ENCODE data around the gene IRAK1BP1.
A peak's percentile ranks its signal among the peaks of the same experiment; 100 is the strongest.

Gene IRAK1BP1

DNA sequence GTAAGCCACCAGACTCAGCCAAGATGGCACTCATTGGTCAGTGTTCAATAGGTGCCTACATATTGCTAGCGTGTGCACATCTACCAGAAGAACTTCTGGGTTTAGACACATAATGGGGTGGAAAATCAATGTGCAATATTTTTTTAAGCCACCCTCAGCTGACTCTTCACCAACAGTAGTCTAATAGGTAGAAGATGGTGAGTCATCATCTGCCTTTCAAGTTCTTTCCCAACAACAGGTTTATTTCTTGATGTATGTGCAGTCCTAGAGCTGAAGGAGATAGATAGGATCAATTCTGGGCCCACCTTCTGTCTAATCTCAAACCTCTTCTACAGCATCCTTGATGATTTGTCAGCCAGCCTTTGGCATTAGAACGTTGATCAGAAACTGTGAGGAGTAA is 41.3 kb downstream of the IRAK1BP1 start:
- Histone ChIP-seq H4K20me1 (ENCODE audit: insufficient read depth, low read length) (no peaks in the 10 kb centered on the region), H3K36me3 (replicated peaks; ENCODE audit: low read depth, low read length) (peaks cover 13% of the 10 kb centered on the region), H3K4me2 (ENCODE audit: low read length) (no peak overlapping the region), H3K4me3 (ENCODE audit: low read length) (no peak overlapping the region), H3K27ac (ENCODE audit: low read length) (no peak overlapping the region), H2AFZ (ENCODE audit: low read depth, low read length) (no peak overlapping the region), H3K27me3 (ENCODE audit: low read depth, low read length) (no peaks in the 10 kb centered on the region), H3K79me2 (ENCODE audit: low read length) (no peaks in the 10 kb centered on the region), H3K9me3 (ENCODE audit: insufficient read depth, low read length) (no peaks in the 10 kb centered on the region), H3K9ac (ENCODE audit: low read length) (no peak overlapping the region), H3K4me1 (ENCODE audit: low read length) (peaks cover 11% of the 10 kb centered on the region)
- no peak for TF ChIP-seq EZH2phosphoT487 (IDR thresholded peaks at IDR 0.05; ENCODE audit: low read depth)
- no peak for TF ChIP-seq CTCF (IDR thresholded peaks at IDR 0.05; ENCODE audit: low read depth, low read length)

GRCh38 chr6:78909391-78909790 is 42.0 kb downstream of the IRAK1BP1 start:
- no peak overlapping the region for H2AFZ ChIP-seq (ENCODE audit: low read depth, low read length)
- H3K27me3 ChIP-seq (ENCODE audit: low read depth, low read length): no peaks in the 10 kb centered on the region
- no peak overlapping the region for H3K4me3 ChIP-seq (ENCODE audit: low read length)
- H3K36me3 ChIP-seq (replicated peaks; ENCODE audit: low read depth, low read length): peaks cover 13% of the 10 kb centered on the region
- H3K4me1 ChIP-seq (ENCODE audit: low read length): peaks cover 11% of the 10 kb centered on the region
- H3K4me2 ChIP-seq (ENCODE audit: low read length): peak overlapping the region; percentile 1; the same call in 1 of the 2 replicates
- TF ChIP-seq CTCF (IDR thresholded peaks at IDR 0.05; ENCODE audit: low read depth, low read length) (no peak), EZH2phosphoT487 (IDR thresholded peaks at IDR 0.05; ENCODE audit: low read depth) (no peak)
- peak overlapping the region; percentile 9; the same call in 1 of the 2 replicates for H3K27ac ChIP-seq (ENCODE audit: low read length)
- H3K9me3 ChIP-seq (ENCODE audit: insufficient read depth, low read length): no peaks in the 10 kb centered on the region
- no peak overlapping the region for H3K9ac ChIP-seq (ENCODE audit: low read length)
- no peaks in the 10 kb centered on the region for H4K20me1 ChIP-seq (ENCODE audit: insufficient read depth, low read length)
- H3K79me2 ChIP-seq (ENCODE audit: low read length): no peaks in the 10 kb centered on the region

GRCh38 chr6:78910010-78910409 is 42.7 kb downstream of the IRAK1BP1 start:
- H3K9ac ChIP-seq (ENCODE audit: low read length): no peak overlapping the region
- no peaks in the 10 kb centered on the region for H3K9me3 ChIP-seq (ENCODE audit: insufficient read depth, low read length)
- peaks cover 11% of the 10 kb centered on the region for H3K4me1 ChIP-seq (ENCODE audit: low read length)
- no peak overlapping the region for H3K27ac ChIP-seq (ENCODE audit: low read length)
- no peak overlapping the region for H3K4me3 ChIP-seq (ENCODE audit: low read length)
- H3K36me3 ChIP-seq (replicated peaks; ENCODE audit: low read depth, low read length): peaks cover 13% of the 10 kb centered on the region
- no peaks in the 10 kb centered on the region for H3K79me2 ChIP-seq (ENCODE audit: low read length)
- no peak overlapping the region for H3K4me2 ChIP-seq (ENCODE audit: low read length)
- H4K20me1 ChIP-seq (ENCODE audit: insufficient read depth, low read length): no peaks in the 10 kb centered on the region
- H3K27me3 ChIP-seq (ENCODE audit: low read depth, low read length): no peaks in the 10 kb centered on the region
- TF ChIP-seq CTCF (IDR thresholded peaks at IDR 0.05; ENCODE audit: low read depth, low read length) (no peak), EZH2phosphoT487 (IDR thresholded peaks at IDR 0.05; ENCODE audit: low read depth) (no peak)
- no peak overlapping the region for H2AFZ ChIP-seq (ENCODE audit: low read depth, low read length)

DNA sequence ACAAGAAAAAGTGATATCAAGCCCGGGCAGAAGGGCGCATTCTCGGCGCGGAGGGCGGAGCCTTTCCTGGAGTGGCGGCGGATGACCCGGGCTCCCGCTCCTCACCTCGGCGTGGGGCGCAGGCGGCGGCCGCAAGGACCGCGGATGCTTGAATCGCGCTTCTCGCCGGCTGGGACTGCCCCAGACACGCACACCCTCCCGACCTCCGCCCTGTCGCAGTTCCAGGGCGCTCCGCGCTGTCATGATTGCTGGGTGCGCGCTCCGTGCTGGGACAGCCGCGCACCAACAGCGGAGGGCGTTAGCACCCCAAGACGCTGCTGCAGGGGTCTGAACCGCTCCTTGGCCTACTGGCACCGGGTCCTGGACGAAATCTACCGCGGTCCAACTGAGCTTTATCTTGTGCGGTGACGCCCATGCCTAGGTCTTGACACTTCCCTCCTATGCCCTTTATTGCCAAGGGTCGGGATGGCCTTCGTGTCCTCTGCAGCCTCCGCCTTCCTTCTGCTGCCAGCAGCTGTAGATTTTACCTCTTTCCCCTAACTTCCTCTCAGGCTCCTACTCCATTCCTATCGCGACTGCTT is 43.3 kb downstream of the IRAK1BP1 start:
- Histone ChIP-seq H4K20me1 (ENCODE audit: insufficient read depth, low read length) (no peaks in the 10 kb centered on the region), H3K9ac (ENCODE audit: low read length) (no peak overlapping the region), H3K79me2 (ENCODE audit: low read length) (no peaks in the 10 kb centered on the region), H2AFZ (ENCODE audit: low read depth, low read length) (no peak overlapping the region), H3K27me3 (ENCODE audit: low read depth, low read length) (no peaks in the 10 kb centered on the region), H3K4me1 (ENCODE audit: low read length) (peaks cover 11% of the 10 kb centered on the region), H3K27ac (ENCODE audit: low read length) (no peak overlapping the region), H3K4me2 (ENCODE audit: low read length) (no peak overlapping the region), H3K36me3 (replicated peaks; ENCODE audit: low read depth, low read length) (peaks cover 15% of the 10 kb centered on the region), H3K4me3 (ENCODE audit: low read length) (no peak overlapping the region), H3K9me3 (ENCODE audit: insufficient read depth, low read length) (no peaks in the 10 kb centered on the region)
- TF ChIP-seq CTCF (IDR thresholded peaks at IDR 0.05; ENCODE audit: low read depth, low read length) (no peak), EZH2phosphoT487 (IDR thresholded peaks at IDR 0.05; ENCODE audit: low read depth) (no peak)

All from OCI-LY3 (cell line).